Activated CD4-positive, CD25-positive, alpha-beta regulatory T cell treated with anti-CD3 and anti-CD28 coated beads, Interleukin-2, amount 50 U/mL, for 16 hours (primary cell): ENCODE measurements around the gene ALG12.
A peak's percentile ranks its signal among the peaks of the same experiment; 100 is the strongest.
"Not testable (repeated sequence)": the region's sequence is repeated elsewhere in the genome, so short reads cannot be mapped to it uniquely, and the experiment has no call there.

Source experiments
- DNase-seq: peaks from one replicate; pipeline ENCODE4 v3.0.0-alpha.2; 2020; ENCODE audit warnings: low read depth, low spot score

ALG12 gene

GRCh38 chr22:49867303-49868265 is 50.7 kb downstream of the ALG12 start:
- no peak for DNase-seq

GRCh38 chr22:49866646-49867045 is 51.6 kb downstream of the ALG12 start:
- DNase-seq: no peak

GRCh38 chr22:49866134-49866533 is 52.1 kb downstream of the ALG12 start:
- DNase-seq: no peak

- no peak for DNase-seq
Measured at GRCh38 chr22:49865156-49865555, 53.1 kb downstream of the ALG12 start.

GRCh38 chr22:49863931-49864330 is 54.3 kb downstream of the ALG12 start:
- no peak for DNase-seq

- no peak for DNase-seq
Measured at GRCh38 chr22:49862496-49862776, 55.8 kb downstream of the ALG12 start.

GRCh38 chr22:49861642-49862495 is 56.4 kb downstream of the ALG12 start:
- no peak for DNase-seq

- DNase-seq: no peak
Measured at GRCh38 chr22:49858827-49859226, 59.4 kb downstream of the ALG12 start.

GRCh38 chr22:49856766-49857618 is 61.2 kb downstream of the ALG12 start:
- DNase-seq: no peak

- no peak for DNase-seq
Measured at GRCh38 chr22:49856343-49856742, 61.9 kb downstream of the ALG12 start.

- no peak for DNase-seq
Measured at GRCh38 chr22:49855251-49855911, 62.9 kb downstream of the ALG12 start.

- no peak for DNase-seq
Measured at GRCh38 chr22:49853981-49854831, 64.0 kb downstream of the ALG12 start.

- peak; percentile 96 for DNase-seq
Measured at GRCh38 chr22:49852898-49853894, 65.0 kb downstream of the ALG12 start, which contains the start of gene ZBED4. Gene ZBED4, plus strand, starts transcription at chr22:49853844. Its CDS starts 29,819 bp downstream, at chr22:49883663.

GRCh38 chr22:49852568-49852897 is 65.7 kb downstream of the ALG12 start:
- DNase-seq: not testable (repeated sequence)

- no peak for DNase-seq
Measured at GRCh38 chr22:49850959-49851802, 67.1 kb downstream of the ALG12 start.
